ENCODE measurements around the gene CARMIL1.

GRCh38 chr6:25296217-25296905, 17.2 kb downstream of the CARMIL1 start:
- TF ChIP-seq CTCF (IDR thresholded peaks at IDR 0.05) = no peak
- TF ChIP-seq POLR2A (IDR thresholded peaks at IDR 0.05) = no peak
